HS-5 (cell line): ENCODE data around the gene PLEKHG3.

ENCODE experiments used
- DNase-seq: peaks from one replicate; pipeline ENCODE4 v3.0.0-alpha.2; 2012; ENCODE audit warnings: low read depth

PLEKHG3 gene

DNA sequence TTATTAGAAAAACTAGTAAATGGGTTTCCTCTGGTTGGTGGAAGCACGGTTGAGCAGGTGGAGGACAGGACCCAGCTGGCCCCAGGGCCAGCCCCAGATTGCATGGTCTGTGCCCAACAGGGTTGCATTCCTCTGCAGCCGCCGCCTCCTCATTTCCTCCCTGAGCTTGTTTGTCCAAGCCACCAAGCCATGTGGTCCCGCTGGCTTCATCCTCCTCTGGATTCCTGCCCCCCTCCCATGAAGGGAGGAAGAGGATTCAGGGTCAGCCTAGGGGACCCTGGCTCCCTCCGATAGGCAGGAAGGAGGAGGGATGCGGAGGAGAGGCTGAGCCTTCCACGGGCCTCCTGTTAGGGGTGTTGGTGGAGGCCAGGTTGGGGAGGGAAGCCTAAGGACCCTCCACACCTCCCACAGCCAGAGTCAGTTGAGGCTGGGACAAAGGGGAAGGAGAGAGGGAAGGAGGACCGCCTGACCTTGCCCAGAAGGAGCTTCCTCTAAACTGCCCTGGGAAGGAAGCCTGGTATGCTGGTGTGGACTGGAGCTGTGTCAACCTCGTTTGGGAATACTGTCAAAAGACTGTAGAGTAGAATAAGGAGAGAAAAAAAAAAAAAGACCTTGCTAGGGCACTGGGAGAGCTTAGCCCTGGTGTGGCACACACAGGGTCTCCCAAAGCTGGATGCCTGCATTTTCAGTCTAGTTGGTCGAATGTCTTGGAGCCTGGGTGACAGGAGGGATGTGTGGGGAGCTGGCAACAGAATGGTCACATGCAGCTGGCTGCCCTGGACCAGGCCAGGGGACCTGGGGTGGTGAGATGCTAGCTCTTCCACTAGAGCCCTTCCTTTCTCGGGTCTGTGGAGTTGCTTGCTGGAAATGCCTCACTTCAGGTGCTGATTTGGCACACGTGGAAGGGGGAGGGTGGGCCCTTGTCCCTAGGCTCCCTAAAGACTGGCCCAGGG, 42.4 kb downstream of the PLEKHG3 start:
- no peak for DNase-seq

DNA sequence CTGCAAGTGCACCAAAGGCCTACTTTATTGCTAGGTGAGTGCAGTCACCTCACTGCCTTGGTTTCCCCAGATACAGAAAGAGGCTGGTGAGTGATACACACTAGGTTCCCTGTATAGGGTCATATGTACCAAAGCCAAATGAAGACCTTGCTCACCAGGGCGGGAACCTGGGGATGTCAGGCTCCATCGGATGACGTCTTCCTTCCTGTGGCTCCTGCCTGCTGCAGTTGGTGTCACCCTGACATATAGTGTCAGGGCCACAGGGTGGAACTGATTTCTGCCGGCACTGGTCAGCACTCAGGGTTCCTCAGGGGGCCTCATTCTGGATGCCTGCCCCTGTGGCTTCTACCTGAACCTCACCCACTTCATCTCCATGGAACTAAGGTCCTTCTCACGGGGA, 43.1 kb downstream of the PLEKHG3 start:
- no peak for DNase-seq

DNA sequence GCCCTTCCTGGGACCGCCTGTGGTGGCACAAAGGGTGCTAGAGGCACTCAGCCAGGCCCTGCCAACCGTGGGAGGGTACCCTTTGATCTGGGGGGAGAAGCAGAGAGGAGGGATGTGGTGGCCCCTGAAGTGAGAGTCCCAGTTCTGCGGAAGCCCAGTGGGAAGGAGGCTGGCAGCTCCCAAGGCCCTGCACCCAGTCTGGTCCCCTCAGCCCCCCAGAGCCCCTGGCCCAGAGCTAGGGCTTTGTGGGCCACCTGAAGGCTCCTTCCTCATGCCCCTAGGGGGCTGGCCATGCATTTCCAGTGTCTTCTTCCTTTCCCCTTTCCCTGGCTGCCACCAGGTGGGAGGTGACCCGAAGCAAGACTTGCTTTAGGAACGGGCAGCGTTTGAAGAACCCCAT, 44.3 kb downstream of the PLEKHG3 start:
- no peak for DNase-seq

DNA sequence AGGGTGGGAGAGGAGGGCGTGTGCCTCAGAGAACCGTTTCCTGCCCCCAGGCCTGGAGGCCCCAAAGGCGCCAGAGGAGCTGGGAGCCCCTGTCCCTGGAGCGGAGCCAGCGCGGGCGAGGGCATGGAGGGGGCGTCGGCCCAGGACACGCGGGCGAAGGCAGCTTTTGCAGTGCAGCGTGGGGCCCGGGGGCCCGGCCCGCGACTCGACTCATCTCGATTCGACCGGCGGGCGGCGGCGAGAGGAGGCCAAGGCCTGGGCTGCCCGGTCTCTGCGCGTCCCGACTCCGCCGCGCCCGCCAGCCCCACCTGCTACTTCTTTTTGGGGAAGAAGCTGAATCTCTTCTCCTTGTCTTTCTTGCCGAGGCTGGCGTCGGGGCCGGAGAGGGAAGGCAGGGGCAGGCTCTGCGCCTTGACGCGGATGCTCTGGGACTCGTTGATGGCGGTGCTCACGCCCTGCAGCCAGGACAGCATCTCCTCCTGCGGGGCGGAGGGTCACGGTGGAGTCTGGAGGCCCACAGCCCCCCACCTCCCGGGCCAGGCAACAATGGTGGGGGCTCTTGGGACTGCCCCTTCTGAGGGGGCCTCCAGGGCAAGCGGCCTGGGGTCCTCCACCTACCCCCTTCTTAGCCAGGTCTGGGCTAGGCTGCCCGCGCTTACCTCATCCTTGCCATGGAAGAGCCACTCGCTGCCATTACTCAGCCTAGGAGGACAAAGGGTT, 44.9 kb downstream of the PLEKHG3 start:
- no peak for DNase-seq

DNA sequence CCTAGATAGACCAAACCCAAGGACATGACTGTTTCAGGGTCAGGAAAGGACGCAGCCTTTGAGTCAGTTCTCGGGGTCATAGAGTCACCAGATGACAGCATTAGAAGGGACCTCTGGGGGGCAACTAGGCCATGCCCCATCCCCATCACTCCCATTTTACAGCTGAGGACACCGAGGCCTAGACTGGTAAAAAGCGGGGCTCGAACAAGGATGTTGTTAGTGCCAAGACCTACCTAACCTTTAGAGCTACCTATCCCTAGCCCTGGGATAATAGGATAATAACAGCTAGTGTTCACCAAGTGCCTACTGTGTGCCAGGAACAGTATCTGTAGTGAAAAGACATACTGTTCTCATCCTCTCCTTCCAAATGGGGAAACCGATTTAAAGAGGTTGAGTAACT, 48.7 kb downstream of the PLEKHG3 start:
- no peak for DNase-seq

DNA sequence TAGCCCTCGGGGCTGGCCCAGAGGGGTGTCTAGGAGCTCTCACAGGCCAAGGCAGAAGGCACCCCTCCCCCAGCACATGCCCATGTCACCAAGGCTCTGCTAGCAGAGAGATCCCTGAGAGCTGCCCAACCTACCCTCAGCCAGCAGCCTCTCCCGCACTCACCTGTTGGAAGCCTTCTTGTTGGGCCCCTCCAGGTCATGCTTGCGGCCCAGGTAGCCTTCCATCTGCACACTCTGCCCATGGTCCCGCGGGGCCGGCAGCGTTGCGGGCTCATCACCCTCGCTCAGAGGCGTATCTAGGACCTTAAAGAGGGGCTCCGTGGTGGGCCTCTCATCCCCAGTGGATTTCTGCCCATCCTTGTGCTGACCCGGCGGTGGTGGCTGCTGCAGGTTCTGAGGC, 49.1 kb downstream of the PLEKHG3 start:
- no peak for DNase-seq

DNA sequence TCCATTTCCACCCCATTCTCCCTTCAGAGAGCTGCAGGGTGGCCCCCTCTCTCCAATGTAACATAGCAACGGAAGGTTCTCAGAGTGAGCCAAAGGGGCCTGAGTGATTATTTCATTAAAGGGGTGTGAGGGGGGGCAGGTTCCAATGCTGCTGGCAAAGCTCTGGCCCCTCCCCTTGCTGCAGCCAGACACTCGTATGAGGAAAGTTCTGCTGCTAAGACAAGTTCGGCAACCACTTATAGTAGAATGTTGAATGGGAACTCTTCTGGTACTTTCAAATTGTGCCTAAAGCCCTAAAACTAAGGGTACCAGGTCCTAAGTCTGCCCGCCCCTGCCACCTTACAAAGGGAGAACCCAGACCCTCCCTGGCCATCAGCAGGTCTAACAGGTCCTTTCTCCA, 49.8 kb downstream of the PLEKHG3 start:
- DNase-seq: no peak

DNA sequence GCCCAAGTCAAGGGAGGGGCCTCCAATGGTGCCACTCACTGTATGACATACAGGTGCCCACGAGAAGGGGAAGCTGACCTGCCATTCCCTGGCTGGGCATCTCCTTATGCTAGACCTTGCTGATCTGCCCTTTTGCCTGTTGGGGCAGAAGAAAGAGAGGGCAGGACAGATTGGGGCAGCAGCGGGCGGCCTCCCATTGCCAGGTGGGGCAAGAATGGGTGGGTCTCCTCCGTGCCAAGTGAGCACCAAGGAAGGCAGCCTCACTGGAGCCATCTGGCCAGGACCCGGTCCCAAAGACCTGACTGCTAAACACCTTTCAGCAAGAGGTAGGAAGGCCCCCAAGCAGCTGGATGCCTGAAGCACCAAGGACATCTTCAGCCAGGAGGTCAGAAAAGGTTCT, 50.5 kb downstream of the PLEKHG3 start:
- DNase-seq: no peak

DNA sequence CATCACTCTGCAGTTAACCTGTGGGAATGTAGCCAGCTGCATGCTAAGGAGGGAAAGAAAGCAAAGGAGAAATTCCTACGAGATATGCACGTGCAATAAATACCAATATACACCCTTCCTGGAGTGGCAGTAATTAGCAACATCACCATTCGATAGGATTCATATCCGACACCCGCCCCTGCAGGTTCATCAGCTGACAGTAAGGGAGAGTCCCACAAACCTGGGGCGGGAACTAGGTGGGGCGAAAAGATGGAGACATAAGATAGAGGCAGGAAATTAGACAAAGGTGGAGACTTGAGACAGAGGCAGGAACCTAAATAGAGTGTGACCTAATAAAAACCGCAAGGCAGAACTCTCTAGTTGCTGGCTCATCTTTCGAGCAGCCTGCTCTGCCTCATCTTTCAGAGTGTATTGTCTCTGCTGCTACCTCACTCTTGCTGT, 51.6 kb downstream of the PLEKHG3 start:
- DNase-seq: no peak

DNA sequence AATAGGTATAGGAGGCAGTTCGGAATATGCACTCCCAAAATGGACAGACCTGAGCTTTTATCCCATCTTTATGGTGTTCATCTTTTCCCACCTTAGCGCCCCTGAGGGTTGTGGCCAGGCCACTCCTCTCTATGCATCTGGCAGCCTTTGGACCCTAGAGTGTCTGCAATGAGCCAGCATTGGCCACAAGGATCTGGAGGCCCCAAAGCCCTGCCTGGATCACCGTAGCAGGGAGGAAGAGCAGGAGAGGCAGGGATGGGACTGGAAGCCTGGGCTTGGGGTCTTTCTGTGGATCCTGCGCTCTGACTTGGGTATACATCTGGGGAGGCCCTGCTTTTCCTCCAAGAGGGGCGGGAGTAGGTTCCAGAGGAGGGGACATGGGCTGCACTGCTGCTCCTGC, 52.5 kb downstream of the PLEKHG3 start:
- no peak for DNase-seq

DNA sequence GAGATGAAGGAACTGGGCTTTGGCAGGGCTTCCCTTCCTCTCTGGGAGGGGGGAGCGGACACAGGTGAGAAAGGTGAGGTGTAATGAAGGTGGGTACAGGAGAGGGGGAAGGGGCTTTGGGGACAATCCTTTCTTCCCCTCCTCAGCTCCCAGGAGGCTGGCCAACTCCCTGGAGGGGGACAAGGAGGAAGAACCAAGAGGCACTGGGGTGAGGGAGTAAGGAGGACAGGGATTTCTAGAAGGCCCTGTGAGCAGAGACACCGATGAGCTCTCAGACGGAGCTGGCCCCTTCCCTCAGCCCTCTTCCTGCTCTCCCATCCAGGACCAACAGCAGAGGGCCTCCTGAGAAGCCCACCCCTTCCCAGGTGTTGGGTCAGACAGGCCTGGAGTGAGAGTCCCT, 53.4 kb downstream of the PLEKHG3 start:
- DNase-seq: no peak

DNA sequence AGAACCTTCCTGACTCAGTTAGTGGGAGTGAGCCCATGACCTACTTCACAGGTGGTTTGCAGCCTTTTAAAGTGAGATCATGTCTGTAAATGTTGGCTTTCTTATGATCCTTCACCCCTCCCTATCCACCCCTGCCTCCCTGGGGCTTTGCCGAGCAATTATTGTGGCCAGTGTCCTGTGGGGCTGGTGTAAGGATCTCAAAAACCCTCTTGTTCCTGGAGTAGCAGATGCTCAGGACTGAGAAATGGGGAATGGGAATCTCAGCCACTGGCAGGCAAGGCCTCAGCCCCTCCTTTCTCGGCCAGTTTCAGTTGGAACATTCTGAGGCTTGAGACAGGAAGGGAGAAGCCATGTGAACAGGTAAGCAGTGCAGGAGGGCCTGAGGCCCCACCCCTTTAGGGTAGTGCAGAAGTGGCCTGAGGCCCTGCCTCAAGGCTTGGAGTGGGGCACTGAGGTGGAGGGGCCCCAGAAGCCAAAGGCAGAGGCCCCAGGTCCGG, 53.8 kb downstream of the PLEKHG3 start:
- no peak for DNase-seq

DNA sequence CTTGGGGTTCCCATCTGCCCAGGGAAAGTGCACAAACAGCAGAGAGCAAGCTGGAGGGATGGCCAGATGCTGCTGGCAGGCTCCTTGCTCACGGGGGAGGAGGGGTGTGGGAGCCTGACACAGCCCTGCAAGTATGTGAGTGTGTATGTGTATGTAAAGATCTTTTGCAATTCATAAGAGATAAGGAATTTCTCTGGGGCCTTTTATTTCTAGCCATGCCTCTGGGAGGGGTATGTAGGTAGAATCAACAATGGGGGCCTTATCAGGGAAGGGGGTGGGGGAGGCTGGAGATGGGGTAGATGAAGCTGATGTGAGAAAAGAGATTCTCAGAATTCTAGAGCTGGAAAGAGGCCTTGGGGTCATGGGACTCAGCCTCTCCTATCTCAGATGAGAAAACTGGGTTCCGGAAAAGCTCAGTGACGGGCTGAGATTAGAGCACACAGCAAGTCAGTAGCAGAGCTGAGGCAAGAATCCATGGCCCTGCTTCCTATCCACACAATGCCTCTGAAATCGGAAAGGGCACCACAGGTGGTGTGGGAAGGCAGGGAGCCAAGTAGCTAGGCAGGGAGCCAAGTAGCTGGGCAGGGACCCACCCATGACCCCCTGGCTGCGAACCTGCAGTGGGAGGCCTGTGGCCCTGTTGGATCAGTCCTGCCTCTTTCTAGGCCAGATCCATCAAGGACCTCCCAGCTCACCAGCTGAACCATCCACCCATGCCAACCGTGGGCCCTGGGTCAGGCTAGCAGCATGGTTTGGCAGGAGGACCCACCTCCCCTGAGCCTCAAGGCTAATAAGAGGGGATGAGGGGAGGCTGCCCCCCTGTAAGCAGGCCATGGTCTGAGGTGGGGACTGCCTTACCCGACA, 54.7 kb downstream of the PLEKHG3 start:
- DNase-seq: peak; percentile 54

DNA sequence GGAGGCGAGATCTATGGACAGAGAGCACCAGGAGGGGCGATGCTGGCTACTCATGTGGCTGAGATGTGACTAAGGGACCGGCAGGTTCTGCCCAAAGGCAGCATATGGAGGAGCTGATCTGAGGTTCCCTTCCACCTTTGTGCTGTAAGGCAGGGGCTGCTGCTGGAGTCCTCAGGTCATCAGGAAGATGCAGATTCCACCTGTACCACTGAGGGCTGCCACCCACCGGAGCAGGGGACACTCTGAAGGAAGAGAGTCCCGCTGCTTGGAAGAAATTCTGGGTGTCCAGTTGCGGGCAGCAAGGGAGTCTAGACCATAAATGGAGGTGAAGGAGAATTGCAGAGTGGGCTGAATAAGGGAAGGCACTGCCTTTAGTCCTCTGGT, 55.3 kb downstream of the PLEKHG3 start:
- no peak for DNase-seq

DNA sequence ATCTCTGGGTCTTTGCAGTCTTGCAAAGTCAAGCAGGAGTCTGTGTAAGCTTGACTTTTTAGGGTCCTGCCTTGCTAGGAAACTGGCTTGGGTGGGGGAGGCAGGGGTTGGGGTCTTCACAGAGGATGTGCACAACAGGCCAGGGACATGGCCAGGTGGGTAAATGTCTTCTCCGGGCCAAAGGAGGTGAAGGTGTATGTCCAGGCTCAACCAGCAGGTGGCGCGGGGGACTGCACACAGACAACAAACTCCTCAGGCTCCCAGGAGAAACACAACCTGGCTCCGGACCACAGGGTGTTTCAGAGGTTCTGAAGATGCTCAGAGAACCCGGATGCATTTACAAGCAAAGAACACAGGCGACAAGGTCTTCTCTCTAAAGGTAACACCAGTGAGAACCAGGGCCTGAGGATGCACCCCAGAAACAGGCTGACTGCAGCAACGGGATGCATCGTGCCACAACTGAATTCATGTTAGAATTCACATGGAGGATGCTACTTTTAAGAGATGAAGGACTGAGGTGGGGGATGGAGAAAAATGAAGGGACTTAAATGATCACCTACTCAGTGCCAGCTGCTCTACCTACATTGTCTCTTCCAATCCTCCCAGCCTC, 56.0 kb downstream of the PLEKHG3 start:
- DNase-seq: no peak

DNA sequence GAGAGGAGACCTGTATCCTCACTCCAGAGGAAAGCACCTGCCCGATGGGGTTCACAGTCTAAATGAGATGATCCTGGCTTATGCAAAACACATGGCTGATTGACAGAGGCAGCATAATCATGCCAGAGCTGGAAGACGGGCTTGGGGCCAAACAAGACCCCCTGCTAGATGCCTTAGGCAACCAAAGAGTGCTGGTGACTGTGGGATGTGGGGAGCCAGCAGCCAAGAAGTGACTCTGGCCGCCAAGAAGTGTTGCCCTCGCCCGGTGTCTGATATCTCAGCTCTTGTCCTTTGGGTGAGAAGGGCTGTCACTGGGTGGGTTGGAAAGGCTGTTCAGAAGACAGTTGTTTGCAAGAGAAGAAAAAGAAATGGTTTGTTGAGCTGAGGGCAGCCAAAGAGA, 56.7 kb downstream of the PLEKHG3 start:
- no peak for DNase-seq

DNA sequence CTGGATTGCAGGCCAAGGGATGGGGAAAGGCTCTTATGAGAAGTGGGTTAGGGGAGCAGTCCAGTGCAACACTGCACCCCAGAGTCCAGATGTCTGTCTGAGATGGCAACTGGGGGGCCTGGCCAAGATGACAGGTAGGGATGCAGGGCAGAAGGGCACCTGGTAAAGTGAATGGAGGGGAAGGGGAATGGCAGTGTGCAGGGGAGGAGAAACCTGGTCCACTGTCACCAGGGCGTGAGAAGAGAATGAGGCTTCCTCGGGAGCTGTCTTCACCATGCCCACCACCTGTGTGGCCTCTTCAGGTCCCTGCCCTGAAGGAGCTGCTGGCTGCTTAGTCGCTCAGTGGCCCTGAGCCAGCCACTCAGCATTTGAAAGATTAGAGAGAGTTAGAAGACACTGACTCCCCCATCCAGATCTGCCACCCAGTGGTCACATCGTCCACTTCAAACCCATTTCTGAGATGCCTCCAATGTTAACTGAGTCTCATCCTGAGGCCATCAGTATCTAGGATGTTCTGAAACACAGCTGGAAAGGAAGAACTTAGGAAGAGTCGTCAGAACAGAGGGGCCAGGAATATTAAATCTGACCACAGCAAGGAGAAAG, 57.3 kb downstream of the PLEKHG3 start:
- DNase-seq: no peak

DNA sequence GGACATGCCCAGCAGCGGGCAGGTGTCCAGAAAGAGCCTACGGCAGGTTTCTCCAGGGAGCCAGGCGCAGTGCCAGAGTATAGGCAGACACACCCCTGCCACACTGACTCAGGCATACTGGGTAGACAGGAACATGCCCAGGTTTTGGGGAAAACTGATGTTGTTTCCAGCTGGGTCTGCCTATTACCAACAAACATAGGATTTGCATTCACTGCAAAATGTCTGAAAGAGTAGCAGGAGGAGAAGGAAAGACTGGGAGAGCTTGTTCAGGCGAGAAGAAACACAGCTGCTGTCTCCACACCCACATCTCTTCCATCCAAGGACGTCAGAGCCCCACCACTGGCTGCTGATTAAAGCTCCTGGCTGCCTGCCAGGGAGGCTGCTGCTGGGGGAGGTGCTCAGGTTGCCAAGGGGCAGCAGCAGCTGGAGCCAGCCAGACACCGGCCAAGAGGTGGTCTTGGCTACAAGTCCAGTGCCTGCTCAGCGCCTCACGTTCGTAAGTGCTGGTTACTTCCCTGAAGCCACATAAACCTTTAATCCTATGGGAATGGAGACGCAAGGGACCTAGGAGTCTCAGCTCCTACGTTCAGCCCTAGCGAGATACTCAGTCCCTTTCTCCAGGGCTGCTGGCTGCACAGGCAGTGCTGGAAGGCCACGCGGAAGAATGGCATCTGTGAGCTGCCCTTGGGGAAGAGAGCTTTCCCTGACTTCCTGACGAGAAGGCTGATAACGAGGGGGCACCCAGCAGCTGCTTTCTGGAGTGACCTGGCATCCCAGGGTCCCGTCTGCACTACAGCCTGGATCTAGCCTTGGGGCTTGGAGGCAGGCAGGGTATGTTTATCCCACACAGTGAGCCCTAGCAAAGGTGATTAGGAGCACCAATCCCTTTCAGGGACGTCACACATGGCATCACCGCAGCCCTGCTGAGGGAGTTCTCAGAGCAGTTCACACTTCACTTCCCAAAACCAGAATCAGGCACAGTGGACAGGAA, 58.1 kb downstream of the PLEKHG3 start:
- DNase-seq: no peak

DNA sequence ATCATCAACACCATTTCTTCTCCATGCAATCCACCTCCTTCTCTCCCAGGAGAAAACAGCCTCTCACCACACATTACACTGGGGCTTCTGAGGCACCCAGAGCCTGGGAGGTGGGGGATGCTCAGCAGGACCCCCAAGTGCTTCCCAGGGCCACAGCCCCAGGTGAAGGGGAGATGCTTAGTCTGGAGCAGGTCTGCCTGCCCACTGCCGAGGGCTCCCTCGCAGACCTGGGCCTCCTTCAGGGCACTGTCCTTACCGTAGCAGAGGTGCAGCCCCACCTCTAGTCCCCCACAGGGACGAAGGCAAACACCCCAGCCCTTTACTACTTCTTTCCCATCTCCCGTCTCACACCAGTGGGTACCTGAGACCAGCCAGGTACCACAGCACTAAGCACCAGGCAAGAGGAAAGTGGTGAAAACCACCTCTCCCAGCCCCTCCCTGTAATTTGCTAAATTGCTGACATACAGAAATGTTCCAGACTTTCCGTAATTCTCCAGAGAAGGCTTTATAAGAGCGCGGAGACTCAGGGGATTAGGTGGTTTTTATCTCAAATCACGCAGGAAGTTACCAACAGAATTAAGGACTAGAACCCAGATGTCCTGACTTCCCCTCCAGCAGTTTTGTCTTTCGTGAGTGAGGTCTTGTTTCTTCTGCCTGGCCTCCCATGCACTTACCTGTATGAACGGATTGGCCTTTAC, 59.0 kb downstream of the PLEKHG3 start:
- no peak for DNase-seq
